HG02981 (cell line): ENCODE results near the gene BRSK2.

Source experiments
- ATAC-seq: cut with Tn5 transposase; IDR thresholded peaks from one replicate; pipeline ENCODE4 v1.9.1; 2021; ENCODE audit warnings: mild to moderate bottlenecking, moderate library complexity; ENCODE audit not compliant: unreplicated experiment

The BRSK2 gene

GRCh38 chr11:1491379-1491778 is 101.6 kb downstream of the BRSK2 start:
- no peak for ATAC-seq

- no peak for ATAC-seq
Measured at GRCh38 chr11:1493650-1494244, 104.0 kb downstream of the BRSK2 start.

DNA sequence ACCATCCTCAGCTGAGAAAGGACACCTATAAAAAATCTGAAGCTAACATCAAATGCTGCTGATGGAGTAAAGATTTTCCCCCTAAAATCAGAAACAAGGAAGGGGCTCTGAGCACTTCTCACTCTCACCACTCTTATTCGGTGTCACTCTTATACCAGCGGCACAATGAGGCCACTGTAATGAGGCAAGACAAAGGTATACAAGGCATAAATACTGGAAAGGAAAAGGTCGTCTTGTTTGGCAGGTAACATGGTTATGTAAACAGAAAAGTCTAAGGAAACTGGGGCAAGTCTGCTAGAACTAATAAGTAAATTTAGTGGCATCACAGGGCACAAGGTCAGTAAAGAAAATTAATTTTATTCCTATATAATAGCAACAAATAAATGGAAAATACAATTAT is 104.9 kb downstream of the BRSK2 start:
- ATAC-seq = no peak

GRCh38 chr11:1496091-1496760 is 106.5 kb downstream of the BRSK2 start:
- no peak for ATAC-seq

DNA sequence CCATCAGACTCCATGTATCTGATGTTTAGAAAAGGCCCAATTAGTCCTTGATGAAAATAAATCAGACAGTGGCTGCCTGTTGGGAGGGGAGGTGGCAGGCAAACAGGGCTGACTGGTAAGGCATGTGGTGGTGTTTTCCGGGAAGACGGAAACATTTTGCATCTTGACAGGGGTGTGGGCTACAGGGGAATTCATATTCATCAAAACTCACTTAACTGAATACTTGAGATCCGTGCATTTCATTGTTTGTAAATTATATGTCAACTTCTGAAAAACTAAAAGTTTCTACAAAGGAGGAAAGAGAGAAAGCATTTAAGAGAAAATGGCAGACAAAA is 107.0 kb downstream of the BRSK2 start:
- no peak for ATAC-seq

DNA sequence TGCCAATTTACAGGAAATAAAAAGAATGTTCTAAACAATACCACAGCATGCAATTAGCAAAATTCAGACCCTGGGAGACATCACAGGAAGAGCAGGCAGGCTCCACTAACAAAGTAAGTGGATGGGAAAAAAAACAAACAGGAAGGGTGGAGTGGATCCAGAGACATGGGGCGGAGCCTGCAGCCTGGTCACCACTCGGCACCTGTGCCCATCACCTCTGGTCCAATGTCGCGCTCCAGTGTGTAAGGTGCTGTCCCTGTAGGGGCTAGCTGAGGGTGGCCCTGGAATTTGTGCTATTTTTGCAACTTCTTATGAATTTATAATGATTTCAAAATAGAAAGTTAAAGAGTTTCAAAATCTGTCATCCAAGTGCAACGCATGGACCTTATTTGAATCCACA is 107.9 kb downstream of the BRSK2 start:
- ATAC-seq = no peak

- ATAC-seq = no peak
Measured at GRCh38 chr11:1498262-1498661, 108.5 kb downstream of the BRSK2 start.

- no peak for ATAC-seq
Measured at GRCh38 chr11:1499261-1499890, 109.6 kb downstream of the BRSK2 start.

GRCh38 chr11:1499899-1500298 is 110.2 kb downstream of the BRSK2 start:
- ATAC-seq = no peak

DNA sequence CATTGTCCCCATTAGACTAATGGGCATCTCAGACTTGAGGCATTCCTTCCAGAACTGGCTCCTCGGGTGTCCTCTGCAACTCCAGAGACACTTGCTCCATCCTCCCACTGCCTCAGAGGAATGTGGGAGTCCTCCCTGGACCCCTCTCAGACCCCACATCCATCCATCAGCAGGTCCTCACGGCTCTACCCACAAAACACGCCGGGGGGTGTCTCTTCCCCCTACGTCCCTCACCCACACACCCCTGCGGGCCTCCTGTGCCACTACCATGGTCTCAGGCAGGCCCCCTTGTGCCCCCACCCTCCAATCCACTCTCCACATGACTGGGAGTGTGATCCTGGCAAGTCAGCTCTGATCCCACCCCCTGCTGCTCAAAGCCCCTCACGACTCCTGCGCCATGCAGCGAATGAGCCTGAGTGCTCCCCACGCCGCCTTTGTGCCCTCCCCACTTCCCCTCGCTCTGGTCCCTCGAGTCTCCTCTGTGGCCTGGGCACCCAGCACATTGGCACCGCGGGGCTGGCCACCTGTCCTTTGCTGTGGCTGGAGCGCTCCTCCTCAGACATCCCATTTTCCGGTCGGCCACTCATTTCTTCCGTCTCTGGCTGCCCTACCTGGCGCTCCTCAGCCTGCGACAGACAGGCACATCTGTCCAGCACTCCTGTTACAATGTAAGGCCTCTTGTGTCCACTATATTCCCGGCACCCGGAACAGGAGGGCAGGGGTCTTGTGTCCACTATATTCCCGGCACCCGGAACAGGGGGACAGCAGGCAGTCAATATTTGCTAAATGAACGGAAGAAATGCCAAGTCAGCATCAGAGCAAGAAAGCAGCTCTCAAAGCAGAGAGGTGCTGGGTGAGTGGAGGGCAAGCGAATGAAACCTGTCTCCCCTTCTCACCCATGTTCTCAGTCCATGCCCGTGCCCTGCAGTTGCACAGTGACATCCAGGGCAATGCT is 111.0 kb downstream of the BRSK2 start:
- no peak for ATAC-seq

DNA sequence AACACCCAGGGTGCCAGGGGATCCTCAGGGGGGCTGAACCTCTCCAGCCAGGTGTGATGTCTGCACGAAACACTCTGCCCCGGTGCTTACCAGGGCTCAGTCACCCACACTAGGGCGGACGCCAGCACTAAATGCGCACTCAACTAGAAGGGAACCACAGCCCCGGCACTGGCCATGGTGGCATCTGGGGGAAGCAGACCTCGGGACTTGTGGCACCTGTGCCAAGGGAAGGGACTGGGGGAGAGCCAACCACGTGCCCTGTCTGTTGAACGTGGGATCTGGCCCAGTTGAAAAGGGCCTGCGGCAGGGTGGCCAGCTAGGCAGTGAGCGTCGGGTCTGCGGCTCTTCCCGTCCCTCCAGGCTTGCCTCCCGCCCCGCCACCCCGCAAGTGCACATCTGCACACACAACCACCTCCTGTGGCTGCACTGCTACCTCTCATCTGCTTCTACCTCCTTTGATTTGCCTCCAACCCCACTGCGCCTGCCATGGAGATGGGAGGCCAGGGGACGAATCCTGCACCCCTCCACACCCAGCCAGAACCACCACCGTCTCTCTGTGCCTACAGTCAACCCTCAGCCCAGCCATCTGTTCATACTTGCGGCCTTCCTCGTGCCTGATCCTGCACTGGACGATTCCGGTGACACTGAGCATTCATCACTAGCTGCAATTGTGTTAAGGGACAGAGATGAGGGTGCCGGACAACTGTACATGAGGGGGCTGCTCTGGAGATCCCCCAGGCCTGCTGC is 111.9 kb downstream of the BRSK2 start:
- ATAC-seq = no peak

DNA sequence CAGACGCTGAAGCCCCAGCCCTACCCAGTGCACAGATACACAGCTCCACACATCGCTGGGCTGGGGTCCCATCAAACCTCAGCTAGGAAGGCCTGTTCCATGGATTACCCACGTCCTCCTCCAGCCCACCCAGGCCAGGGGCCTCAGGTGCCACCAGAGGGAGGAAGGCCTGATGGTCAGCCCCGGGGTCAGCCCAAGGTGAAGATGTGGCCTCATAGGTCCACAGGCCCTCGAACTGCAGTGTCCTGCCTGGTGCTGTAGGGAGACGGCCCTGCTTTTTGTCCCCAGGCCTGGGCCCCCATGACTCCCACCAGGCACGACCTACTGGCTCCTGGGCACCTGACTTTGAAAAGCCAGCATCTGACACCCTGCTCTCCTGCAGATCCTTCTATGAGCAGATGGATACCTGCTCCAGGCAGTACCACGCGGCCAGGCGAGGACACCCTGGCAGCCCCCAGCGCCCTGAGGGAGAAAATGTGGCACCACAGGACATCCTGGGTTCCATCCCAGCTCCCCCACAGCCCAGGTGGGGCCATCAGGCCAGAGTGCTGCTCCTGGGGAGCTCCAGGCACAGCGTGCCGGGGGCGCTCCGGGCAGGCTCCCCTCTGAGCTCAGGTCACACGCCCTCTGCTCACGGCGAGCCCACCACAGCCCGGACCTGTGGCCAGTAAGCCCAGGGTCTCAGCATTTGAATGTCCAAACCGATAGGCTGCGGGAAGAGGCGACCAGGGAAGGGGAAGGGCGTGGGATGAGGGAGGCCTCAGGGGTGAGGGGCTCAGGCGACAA is 112.6 kb downstream of the BRSK2 start:
- ATAC-seq = no peak

DNA sequence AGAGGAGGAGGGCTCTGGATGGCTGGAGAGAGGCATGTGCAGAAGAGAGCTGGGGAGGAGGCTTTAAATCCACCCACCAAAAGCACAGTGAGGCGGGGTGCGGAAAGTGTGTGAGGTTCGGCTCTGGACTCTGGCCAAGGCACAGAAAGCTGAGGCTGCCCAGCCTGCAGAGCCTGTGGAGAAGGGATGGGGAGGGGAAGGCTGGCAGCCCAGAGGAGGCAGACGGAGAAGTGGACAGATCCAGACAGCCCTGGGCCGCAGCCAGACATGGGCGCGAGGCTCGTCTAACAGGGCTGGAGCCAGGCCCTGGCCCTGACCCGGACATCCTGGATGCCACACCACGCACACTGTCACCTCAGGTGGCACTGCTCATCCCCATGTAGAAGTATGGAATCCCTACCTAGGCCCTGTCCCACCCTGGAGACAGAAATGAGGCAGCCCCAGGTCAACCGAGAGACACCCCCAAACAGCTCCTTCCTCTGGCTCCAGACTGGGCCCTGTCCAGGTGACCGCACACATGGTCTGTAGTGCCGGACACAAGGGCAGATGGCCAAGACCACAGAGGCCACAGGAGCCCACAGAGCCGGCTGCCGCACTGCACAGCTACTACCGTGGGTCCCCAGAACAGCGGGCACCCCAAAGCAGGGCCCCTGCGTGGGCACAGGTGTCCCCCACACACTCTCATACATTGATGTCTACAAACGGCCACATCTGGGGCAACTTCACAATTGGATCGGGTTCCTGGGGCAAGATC is 113.4 kb downstream of the BRSK2 start:
- no peak for ATAC-seq

- no peak for ATAC-seq
Measured at GRCh38 chr11:1503708-1504104, 114.0 kb downstream of the BRSK2 start.

DNA sequence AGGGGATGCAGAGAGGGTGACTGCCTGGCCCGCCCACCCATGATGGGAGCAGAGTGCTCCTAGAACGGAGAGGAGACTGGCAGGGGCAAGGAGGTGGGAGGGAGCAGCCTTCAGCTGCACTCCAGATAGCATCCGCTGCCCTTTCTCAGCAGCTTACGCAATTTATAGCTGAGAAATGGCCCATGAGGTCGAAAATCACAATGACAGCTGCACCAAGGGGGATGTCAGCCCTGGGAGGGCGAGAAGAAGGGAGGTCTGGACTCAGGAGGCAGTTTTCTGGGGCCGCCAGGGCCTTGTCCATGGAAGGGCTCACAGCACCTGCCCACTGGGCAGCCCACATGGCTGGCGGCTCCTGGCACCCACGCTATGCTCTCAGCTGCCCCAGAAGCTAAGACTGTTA is 114.4 kb downstream of the BRSK2 start:
- no peak for ATAC-seq

GRCh38 chr11:1504581-1505290 is 115.0 kb downstream of the BRSK2 start:
- ATAC-seq = no peak

GRCh38 chr11:1505480-1505879 is 115.7 kb downstream of the BRSK2 start:
- no peak for ATAC-seq

DNA sequence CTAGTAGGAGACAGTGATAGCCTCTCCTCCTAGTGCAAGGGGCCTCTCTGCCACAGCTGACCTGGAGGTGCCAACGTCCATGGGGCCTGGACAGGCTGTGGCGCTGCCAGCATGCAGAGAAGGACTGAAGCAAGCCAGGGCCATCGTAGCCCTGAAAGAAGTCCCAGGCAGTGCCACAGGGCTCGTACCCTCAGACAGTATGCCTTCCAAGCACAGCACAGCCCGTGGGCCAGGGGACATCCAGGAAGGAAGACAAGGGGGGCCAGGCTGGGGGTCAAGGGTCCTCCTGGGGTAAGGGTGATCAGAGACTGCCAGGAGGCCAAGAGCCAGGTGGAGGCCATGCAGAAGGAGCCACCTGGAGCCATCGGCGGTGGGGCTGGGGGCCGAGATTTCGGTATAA is 117.2 kb downstream of the BRSK2 start:
- ATAC-seq = no peak
